ENCODE data around the gene CCDC88A.

CCDC88A gene

GRCh38 chr2:55419679-55420438 is at the start of gene CCDC88A (continued):
- TF ChIP-seq ZNF449 (tag by site-specific recombination; IDR thresholded peaks at IDR 0.05), result peak; percentile 59
- no peak for TF ChIP-seq ZNF600 (tag by site-specific recombination; IDR thresholded peaks at IDR 0.05)
- TF ChIP-seq ZBTB49 (tag by site-specific recombination; IDR thresholded peaks at IDR 0.05; ENCODE audit: low read depth), result no peak
- no peak for TF ChIP-seq ZNF571 (tag by site-specific recombination; IDR thresholded peaks at IDR 0.05)
- peak; percentile 85; the same call in 1 of the 2 replicates for TF ChIP-seq TCF7L2 (IDR thresholded peaks at IDR 0.05; ENCODE audit: borderline replicate concordance, low read depth, low read length)
- TF ChIP-seq ZNF324 (tag by site-specific recombination; IDR thresholded peaks at IDR 0.05), result peak; percentile 89
- TF ChIP-seq YY2 (tag by site-specific recombination; IDR thresholded peaks at IDR 0.05), result peak; percentile 81
- no peak for TF ChIP-seq ZNF514 (tag by site-specific recombination; IDR thresholded peaks at IDR 0.05)
- peak; percentile 88 for TF ChIP-seq KLF1 (tag by site-specific recombination; IDR thresholded peaks at IDR 0.05)
- peak; percentile 92 for TF ChIP-seq ZNF692 (tag by site-specific recombination; IDR thresholded peaks at IDR 0.05)
- TF ChIP-seq GLI4 (tag by site-specific recombination; IDR thresholded peaks at IDR 0.05), result peak; percentile 97
- TF ChIP-seq ZNF23 (tag by site-specific recombination; IDR thresholded peaks at IDR 0.05; ENCODE audit: borderline replicate concordance), result no peak; the same call in 1 of the 2 replicates
- TF ChIP-seq ZNF266 (tag by site-specific recombination; IDR thresholded peaks at IDR 0.05; ENCODE audit: low read depth), result no peak; the same call in 1 of the 2 replicates
- TF ChIP-seq FEZF1 (tag by site-specific recombination; IDR thresholded peaks at IDR 0.05), result peak; percentile 70; the same call in 1 of the 2 replicates
- peak; percentile 90 for TF ChIP-seq ZNF76 (tag by site-specific recombination; IDR thresholded peaks at IDR 0.05; ENCODE audit: borderline replicate concordance, low read depth)
- TF ChIP-seq ZBTB7A (tag by site-specific recombination; IDR thresholded peaks at IDR 0.05; ENCODE audit: low read depth), result peak; percentile 98
- TF ChIP-seq ZNF302 (tag by site-specific recombination; IDR thresholded peaks at IDR 0.05; ENCODE audit: low read depth), result 0 out of 2 replicates have a peak, but pooled peaks have one; percentile 33
- TF ChIP-seq ZNF140 (tag by site-specific recombination; IDR thresholded peaks at IDR 0.05), result no peak
- peak; percentile 80 for TF ChIP-seq ZFHX2 (tag by site-specific recombination; conservative IDR thresholded peaks at IDR 0.05)
- TF ChIP-seq, protein P1, sequence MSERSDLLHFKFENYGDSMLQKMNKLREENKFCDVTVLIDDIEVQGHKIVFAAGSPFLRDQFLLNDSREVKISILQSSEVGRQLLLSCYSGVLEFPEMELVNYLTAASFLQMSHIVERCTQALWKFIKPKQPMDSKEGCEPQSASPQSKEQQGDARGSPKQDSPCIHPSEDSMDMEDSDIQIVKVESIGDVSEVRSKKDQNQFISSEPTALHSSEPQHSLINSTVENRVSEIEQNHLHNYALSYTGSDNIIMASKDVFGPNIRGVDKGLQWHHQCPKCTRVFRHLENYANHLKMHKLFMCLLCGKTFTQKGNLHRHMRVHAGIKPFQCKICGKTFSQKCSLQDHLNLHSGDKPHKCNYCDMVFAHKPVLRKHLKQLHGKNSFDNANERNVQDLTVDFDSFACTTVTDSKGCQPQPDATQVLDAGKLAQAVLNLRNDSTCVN (tag by site-specific recombination; optimal IDR thresholded peaks at IDR 0.05), result peak; percentile 95
- no peak for TF ChIP-seq ZNF292 (tag by site-specific recombination; IDR thresholded peaks at IDR 0.05; ENCODE audit: borderline replicate concordance, low read depth)
- TF ChIP-seq ZNF138 (tag by site-specific recombination; IDR thresholded peaks at IDR 0.05; ENCODE audit: borderline replicate concordance), result no peak
- TF ChIP-seq ZNF548 (tag by site-specific recombination; IDR thresholded peaks at IDR 0.05), result no peak
- peak; percentile 100 for TF ChIP-seq KLF16 (tag by site-specific recombination; IDR thresholded peaks at IDR 0.05)
- TF ChIP-seq, protein P2, sequence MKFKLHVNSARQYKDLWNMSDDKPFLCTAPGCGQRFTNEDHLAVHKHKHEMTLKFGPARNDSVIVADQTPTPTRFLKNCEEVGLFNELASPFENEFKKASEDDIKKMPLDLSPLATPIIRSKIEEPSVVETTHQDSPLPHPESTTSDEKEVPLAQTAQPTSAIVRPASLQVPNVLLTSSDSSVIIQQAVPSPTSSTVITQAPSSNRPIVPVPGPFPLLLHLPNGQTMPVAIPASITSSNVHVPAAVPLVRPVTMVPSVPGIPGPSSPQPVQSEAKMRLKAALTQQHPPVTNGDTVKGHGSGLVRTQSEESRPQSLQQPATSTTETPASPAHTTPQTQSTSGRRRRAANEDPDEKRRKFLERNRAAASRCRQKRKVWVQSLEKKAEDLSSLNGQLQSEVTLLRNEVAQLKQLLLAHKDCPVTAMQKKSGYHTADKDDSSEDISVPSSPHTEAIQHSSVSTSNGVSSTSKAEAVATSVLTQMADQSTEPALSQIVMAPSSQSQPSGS (tag by site-specific recombination; IDR thresholded peaks at IDR 0.05; ENCODE audit: low read depth), result no peak; the same call in 1 of the 2 replicates
- TF ChIP-seq YY1 (tag by site-specific recombination; IDR thresholded peaks at IDR 0.05), result peak; percentile 82
- no peak for TF ChIP-seq ZNF530 (tag by site-specific recombination; IDR thresholded peaks at IDR 0.05; ENCODE audit: low read depth)
- no peak; the same call in none of the 2 replicates for TF ChIP-seq ZSCAN4 (tag by site-specific recombination; IDR thresholded peaks at IDR 0.05)
- no peak; the same call in 1 of the 2 replicates for TF ChIP-seq SCRT2 (tag by site-specific recombination; IDR thresholded peaks at IDR 0.05)
- TF ChIP-seq BCL11B (tag by site-specific recombination; IDR thresholded peaks at IDR 0.05; ENCODE audit: low read depth), result no peak; the same call in 1 of the 2 replicates
- TF ChIP-seq OVOL3 (tag by site-specific recombination; IDR thresholded peaks at IDR 0.05), result peak; percentile 97

Measured in HEK293 (cell line).